Activated T-helper 1 cell treated with anti-CD3 and anti-CD28 coated beads, Interleukin-2, amount 50 U/mL, for 16 hours (primary cell): Measurements from ENCODE around the gene DYNC1H1.

Experiments
- DNase-seq, 2 donors: peaks; one replicate each; pipeline ENCODE4 v3.0.0-alpha.2; 2020; ENCODE audit warnings: low read depth in 1 of 2, low spot score in 1 of 2

Gene DYNC1H1

GRCh38 chr14:101992708-101993107, 28.3 kb downstream of the DYNC1H1 start:
- DNase-seq, result no peak

GRCh38 chr14:101997429-101998336, 33.3 kb downstream of the DYNC1H1 start:
- DNase-seq, result no peak

- no peak for DNase-seq
These were observed 36.5 kb downstream of the DYNC1H1 start for GRCh38 chr14:102000902-102001301.

- no peak for DNase-seq
These were observed 41.0 kb downstream of the DYNC1H1 start for GRCh38 chr14:102005336-102005735.

- DNase-seq, result no peak
These were observed 43.6 kb downstream of the DYNC1H1 start for GRCh38 chr14:102007916-102008418.

- no peak for DNase-seq
These were observed 44.5 kb downstream of the DYNC1H1 start for GRCh38 chr14:102008891-102009290.

GRCh38 chr14:102011631-102012030, 47.3 kb downstream of the DYNC1H1 start:
- no peak for DNase-seq

GRCh38 chr14:102012336-102012735, 48.0 kb downstream of the DYNC1H1 start:
- DNase-seq, result no peak

- DNase-seq, result no peak
These were observed 49.4 kb downstream of the DYNC1H1 start for GRCh38 chr14:102013669-102014200.

- DNase-seq, result no peak
These were observed 50.8 kb downstream of the DYNC1H1 start for GRCh38 chr14:102015045-102015685.

- no peak for DNase-seq
These were observed 51.4 kb downstream of the DYNC1H1 start for GRCh38 chr14:102015771-102016170.

- DNase-seq, result no peak
These were observed 52.2 kb downstream of the DYNC1H1 start for GRCh38 chr14:102016420-102017090.

GRCh38 chr14:102018251-102018650, 53.9 kb downstream of the DYNC1H1 start:
- DNase-seq, result no peak

GRCh38 chr14:102019006-102019540, 54.7 kb downstream of the DYNC1H1 start:
- DNase-seq, result no peak

- no peak for DNase-seq
These were observed 55.9 kb downstream of the DYNC1H1 start for GRCh38 chr14:102020058-102020971.

GRCh38 chr14:102026934-102027333, 62.6 kb downstream of the DYNC1H1 start:
- DNase-seq, result no peak

GRCh38 chr14:102027951-102028350, 63.6 kb downstream of the DYNC1H1 start:
- DNase-seq, result no peak

GRCh38 chr14:102028733-102029132, 64.4 kb downstream of the DYNC1H1 start:
- no peak for DNase-seq

GRCh38 chr14:102029956-102030355, 65.6 kb downstream of the DYNC1H1 start:
- DNase-seq, result no peak

GRCh38 chr14:102033241-102033640, 68.9 kb downstream of the DYNC1H1 start:
- DNase-seq, result no peak
